ENCODE data around the gene POU6F2. TPM values are rescaled to one million over a fixed set of nuclear protein-coding genes. Genes with fewer than 3 reads are reported as not detected.

Gene POU6F2
- total RNA-seq, 1 experiment from 2014 or later, result 0.27 TPM

DNA sequence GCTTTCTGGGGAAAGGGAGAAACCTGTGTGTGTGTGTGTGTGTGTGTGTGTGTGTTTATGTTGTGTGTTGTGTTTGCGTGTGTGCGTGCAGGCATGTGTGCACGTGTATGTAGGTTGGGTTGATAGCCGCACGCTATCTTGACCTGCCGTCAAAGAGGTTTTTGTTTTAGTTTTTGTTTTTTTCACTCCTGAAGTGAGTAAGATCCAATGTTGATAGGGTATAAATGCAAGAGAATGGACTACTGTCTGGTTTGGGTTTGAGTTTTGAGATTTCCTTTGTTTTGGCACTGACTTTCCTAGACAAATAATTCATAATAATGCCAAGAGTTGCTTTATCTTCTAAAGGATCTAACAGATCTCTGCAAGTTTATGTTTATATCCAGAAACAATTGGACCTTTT lies 27.8 kb downstream of the POU6F2 start:
- H3K9me3 ChIP-seq (ENCODE audit: control insufficient read depth in 1 of 2, insufficient read depth in 1 of 2, low read depth in 1 of 2, low read length in 2 of 2), result no peaks in the 10 kb centered on the region
- POLR2A ChIA-PET, result no interaction called here
- no peaks in the 10 kb centered on the region for H3K79me2 ChIP-seq (ENCODE audit: insufficient read depth, low read length)
- no peaks in the 10 kb centered on the region for H3K9me2 ChIP-seq (ENCODE audit: insufficient read depth)
- H3K27ac ChIP-seq (ENCODE audit: low read depth, low read length), result no peak overlapping the region
- BruUV-seq (replicated peaks), result no TSS peak
- H3K4me3 ChIP-seq (replicated peaks in 1 of 2; ENCODE audit: low read depth in 1 of 2, low read length in 2 of 2), result no peak overlapping the region
- peaks cover 6% of the 10 kb centered on the region; the same call in 1 of the 2 replicates for H3K27me3 ChIP-seq (ENCODE audit: insufficient read depth, low read length)
- H3K4me2 ChIP-seq (ENCODE audit: low read length), result no peak overlapping the region
- DNase-seq (ENCODE audit: low read depth, low spot score) (no peak), ATAC-seq (no peak)
- no peaks in the 10 kb centered on the region for H3K36me3 ChIP-seq (ENCODE audit: control insufficient read depth in 1 of 2, insufficient read depth in 2 of 2, low read length in 2 of 2)
- CTCF ChIA-PET, result no interaction called here
- intact Hi-C loops (cut with micrococcal nuclease), result no loop called here
- no peak overlapping the region for H3K9ac ChIP-seq (ENCODE audit: low read length)
- TF ChIP-seq EZH2 (IDR thresholded peaks at IDR 0.05) (no peak), SP1 (IDR thresholded peaks at IDR 0.05; ENCODE audit: low read depth) (no peak), ZNF274 (IDR thresholded peaks at IDR 0.05; ENCODE audit: low read depth, low read length) (no peak), FOSL1 (IDR thresholded peaks at IDR 0.05; ENCODE audit: low read depth) (no peak), EGR1 (IDR thresholded peaks at IDR 0.05; ENCODE audit: low read depth) (no peak), POLR2AphosphoS5 (IDR thresholded peaks at IDR 0.05; ENCODE audit: low read depth, low read length) (no peak), SRF (IDR thresholded peaks at IDR 0.05; ENCODE audit: low read depth) (no peak), CBX3 (IDR thresholded peaks at IDR 0.05; ENCODE audit: low read depth) (no peak), TCF7L2 (IDR thresholded peaks at IDR 0.05; ENCODE audit: borderline replicate concordance, extremely low read depth, insufficient read depth, insufficient read length) (no peak), YY1 (IDR thresholded peaks at IDR 0.05; ENCODE audit: extremely low read depth, insufficient replicate concordance, low read depth, low read length) (no peak), JUND (IDR thresholded peaks at IDR 0.05) (no peak), RAD21 (IDR thresholded peaks at IDR 0.05; ENCODE audit: low read depth) (no peak), EZH2phosphoT487 (IDR thresholded peaks at IDR 0.05; ENCODE audit: borderline replicate concordance) (no peak), SIN3A (IDR thresholded peaks at IDR 0.05; ENCODE audit: low read depth) (no peak), POLR2A (IDR thresholded peaks at IDR 0.05; ENCODE audit: borderline replicate concordance, extremely low read depth, insufficient read depth, insufficient read length) (no peak), CEBPB (IDR thresholded peaks at IDR 0.05; ENCODE audit: low read depth) (no peak)
- TF ChIP-seq, protein P1, sequence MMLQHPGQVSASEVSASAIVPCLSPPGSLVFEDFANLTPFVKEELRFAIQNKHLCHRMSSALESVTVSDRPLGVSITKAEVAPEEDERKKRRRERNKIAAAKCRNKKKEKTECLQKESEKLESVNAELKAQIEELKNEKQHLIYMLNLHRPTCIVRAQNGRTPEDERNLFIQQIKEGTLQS (IDR thresholded peaks at IDR 0.05), result no peak
- TF ChIP-seq, protein P2, sequence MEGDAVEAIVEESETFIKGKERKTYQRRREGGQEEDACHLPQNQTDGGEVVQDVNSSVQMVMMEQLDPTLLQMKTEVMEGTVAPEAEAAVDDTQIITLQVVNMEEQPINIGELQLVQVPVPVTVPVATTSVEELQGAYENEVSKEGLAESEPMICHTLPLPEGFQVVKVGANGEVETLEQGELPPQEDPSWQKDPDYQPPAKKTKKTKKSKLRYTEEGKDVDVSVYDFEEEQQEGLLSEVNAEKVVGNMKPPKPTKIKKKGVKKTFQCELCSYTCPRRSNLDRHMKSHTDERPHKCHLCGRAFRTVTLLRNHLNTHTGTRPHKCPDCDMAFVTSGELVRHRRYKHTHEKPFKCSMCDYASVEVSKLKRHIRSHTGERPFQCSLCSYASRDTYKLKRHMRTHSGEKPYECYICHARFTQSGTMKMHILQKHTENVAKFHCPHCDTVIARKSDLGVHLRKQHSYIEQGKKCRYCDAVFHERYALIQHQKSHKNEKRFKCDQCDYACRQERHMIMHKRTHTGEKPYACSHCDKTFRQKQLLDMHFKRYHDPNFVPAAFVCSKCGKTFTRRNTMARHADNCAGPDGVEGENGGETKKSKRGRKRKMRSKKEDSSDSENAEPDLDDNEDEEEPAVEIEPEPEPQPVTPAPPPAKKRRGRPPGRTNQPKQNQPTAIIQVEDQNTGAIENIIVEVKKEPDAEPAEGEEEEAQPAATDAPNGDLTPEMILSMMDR (IDR thresholded peaks at IDR 0.05 in 2 of 3, conservative IDR thresholded peaks at IDR 0.05 in 1 of 3; ENCODE audit: borderline replicate concordance in 1 of 3, insufficient read depth in 1 of 3, low read depth in 2 of 3, low read length in 2 of 3), result no peak
- TF ChIP-seq, protein P3, sequence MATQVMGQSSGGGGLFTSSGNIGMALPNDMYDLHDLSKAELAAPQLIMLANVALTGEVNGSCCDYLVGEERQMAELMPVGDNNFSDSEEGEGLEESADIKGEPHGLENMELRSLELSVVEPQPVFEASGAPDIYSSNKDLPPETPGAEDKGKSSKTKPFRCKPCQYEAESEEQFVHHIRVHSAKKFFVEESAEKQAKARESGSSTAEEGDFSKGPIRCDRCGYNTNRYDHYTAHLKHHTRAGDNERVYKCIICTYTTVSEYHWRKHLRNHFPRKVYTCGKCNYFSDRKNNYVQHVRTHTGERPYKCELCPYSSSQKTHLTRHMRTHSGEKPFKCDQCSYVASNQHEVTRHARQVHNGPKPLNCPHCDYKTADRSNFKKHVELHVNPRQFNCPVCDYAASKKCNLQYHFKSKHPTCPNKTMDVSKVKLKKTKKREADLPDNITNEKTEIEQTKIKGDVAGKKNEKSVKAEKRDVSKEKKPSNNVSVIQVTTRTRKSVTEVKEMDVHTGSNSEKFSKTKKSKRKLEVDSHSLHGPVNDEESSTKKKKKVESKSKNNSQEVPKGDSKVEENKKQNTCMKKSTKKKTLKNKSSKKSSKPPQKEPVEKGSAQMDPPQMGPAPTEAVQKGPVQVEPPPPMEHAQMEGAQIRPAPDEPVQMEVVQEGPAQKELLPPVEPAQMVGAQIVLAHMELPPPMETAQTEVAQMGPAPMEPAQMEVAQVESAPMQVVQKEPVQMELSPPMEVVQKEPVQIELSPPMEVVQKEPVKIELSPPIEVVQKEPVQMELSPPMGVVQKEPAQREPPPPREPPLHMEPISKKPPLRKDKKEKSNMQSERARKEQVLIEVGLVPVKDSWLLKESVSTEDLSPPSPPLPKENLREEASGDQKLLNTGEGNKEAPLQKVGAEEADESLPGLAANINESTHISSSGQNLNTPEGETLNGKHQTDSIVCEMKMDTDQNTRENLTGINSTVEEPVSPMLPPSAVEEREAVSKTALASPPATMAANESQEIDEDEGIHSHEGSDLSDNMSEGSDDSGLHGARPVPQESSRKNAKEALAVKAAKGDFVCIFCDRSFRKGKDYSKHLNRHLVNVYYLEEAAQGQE (IDR thresholded peaks at IDR 0.05; ENCODE audit: low read depth), result no peak
- TF ChIP-seq, protein P4, sequence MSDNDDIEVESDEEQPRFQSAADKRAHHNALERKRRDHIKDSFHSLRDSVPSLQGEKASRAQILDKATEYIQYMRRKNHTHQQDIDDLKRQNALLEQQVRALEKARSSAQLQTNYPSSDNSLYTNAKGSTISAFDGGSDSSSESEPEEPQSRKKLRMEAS (IDR thresholded peaks at IDR 0.05), result no peak
- no peak overlapping the region for H2AFZ ChIP-seq (ENCODE audit: low read depth, low read length, poor library complexity, severe bottlenecking)
- H4K20me1 ChIP-seq (ENCODE audit: insufficient read depth), result no peaks in the 10 kb centered on the region; the same call in 1 of the 2 replicates
- H3K4me1 ChIP-seq (ENCODE audit: control insufficient read depth in 1 of 2, insufficient read depth in 2 of 2, low read length in 2 of 2), result no peaks in the 10 kb centered on the region
- RAD21 ChIA-PET (ENCODE audit: low non-redundant PET in 1 of 2, low total read pairs in 2 of 2, uncharacterized antibody in 2 of 2, unreplicated experiment in 2 of 2), result no interaction called here
